ENCODE measurements around the gene UPB1.

- TF ChIP-seq EZH2 (optimal IDR thresholded peaks at IDR 0.05; ENCODE audit: low read depth, low read length) (no peak), CTCF (IDR thresholded peaks at IDR 0.05; ENCODE audit: low read length) (no peak), EZH2phosphoT487 (IDR thresholded peaks at IDR 0.05; ENCODE audit: low read length) (no peak)
These were observed 9.4 kb downstream of the UPB1 start for GRCh38 chr22:24504540-24504939.
